Activated CD8-positive, alpha-beta T cell treated with anti-CD3 and anti-CD28 coated beads for 36 hours (primary cell): ENCODE data around the gene PKNOX2. TPM values are rescaled to one million over a fixed set of nuclear protein-coding genes. Genes with fewer than 3 reads are reported as not detected.

Experiments
- ATAC-seq: fragments of 200-7000 bp; cut with Tn5 transposase; one replicate; pipeline ENCODE4 v1.10.0; 2021; ENCODE audit warnings: mild to moderate bottlenecking, moderate library complexity
- CTCF ChIA-PET: fragments of 350-600 bp; sonication (Branson Sonifier 250); formaldehyde crosslinking; loops from one replicate; lab custom pipeline; 2021; ENCODE audit warnings: antibody characterized with exemption; lab: Charles Lee
- POLR2A ChIA-PET: fragments of 350-600 bp; sonication (Branson Sonifier 250); formaldehyde crosslinking; loops from one replicate; lab custom pipeline; 2021; ENCODE audit warnings: antibody characterized with exemption; lab: Charles Lee
- DNase-seq: peaks from one replicate; pipeline ENCODE4 v3.0.0-alpha.2; 2020
- H3K27ac Mint-ChIP-seq: one replicate; pipeline ENCODE4 v1.8.0; 2021; ENCODE audit warnings: mild to moderate bottlenecking, mixed read lengths
- H3K27me3 Mint-ChIP-seq: one replicate; pipeline ENCODE4 v1.8.0; 2021; ENCODE audit warnings: mixed read lengths
- H3K36me3 Mint-ChIP-seq: one replicate; pipeline ENCODE4 v1.8.0; 2021; ENCODE audit warnings: low read depth, mixed read lengths
- H3K4me1 Mint-ChIP-seq: one replicate; pipeline ENCODE4 v1.8.0; 2021; ENCODE audit warnings: low read depth, mixed read lengths
- H3K4me3 Mint-ChIP-seq: one replicate; pipeline ENCODE4 v1.8.0; 2021; ENCODE audit warnings: mild to moderate bottlenecking, moderate library complexity, mixed read lengths
- H3K9me3 Mint-ChIP-seq: one replicate; pipeline ENCODE4 v1.8.0; 2021; ENCODE audit warnings: mixed read lengths
- intact Hi-C: fragments of 100-400 bp; cut with micrococcal nuclease; formaldehyde crosslinking; loops from one replicate; pipeline ENCODE4 v1.10.0; 2022
- total RNA-seq, 2 experiments: library from RNA; stranded (reverse); gene quantifications; one replicate each; pipeline ENCODE4 v1.2.3, GENCODE V29; 2021
- TF ChIP-seq, protein P1 (sequence below): fragments of 200-600 bp; IDR thresholded peaks from one replicate; pipeline ENCODE4 v1.8.0; 2022; ENCODE audit warnings: antibody characterized with exemption, mild to moderate bottlenecking

The PKNOX2 gene
- total RNA-seq, 2 experiments from 2014 or later, result not detected

DNA sequence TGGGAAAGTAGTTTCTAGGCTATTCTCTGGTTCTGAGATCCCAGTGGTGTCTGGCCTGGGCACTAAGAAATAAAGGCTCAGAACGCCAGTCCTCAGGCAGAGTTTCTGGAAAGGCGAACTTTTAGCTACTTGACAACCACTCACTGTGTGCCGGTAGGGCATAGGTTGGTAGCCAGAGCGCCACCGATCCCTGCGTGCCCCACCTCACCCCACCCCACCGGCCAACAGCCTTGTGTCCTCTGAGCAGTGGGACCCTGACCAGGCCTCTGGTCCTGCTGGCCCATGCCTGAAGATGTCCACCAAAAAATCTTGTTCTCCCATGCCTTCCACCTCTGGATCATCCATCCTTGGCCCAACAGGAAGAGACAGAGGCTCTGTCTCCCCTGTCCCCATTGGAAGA, 213.5 kb downstream of the PKNOX2 start:
- peaks cover 22% of the 10 kb centered on the region for H3K27me3 Mint-ChIP-seq
- TF ChIP-seq, protein P1, sequence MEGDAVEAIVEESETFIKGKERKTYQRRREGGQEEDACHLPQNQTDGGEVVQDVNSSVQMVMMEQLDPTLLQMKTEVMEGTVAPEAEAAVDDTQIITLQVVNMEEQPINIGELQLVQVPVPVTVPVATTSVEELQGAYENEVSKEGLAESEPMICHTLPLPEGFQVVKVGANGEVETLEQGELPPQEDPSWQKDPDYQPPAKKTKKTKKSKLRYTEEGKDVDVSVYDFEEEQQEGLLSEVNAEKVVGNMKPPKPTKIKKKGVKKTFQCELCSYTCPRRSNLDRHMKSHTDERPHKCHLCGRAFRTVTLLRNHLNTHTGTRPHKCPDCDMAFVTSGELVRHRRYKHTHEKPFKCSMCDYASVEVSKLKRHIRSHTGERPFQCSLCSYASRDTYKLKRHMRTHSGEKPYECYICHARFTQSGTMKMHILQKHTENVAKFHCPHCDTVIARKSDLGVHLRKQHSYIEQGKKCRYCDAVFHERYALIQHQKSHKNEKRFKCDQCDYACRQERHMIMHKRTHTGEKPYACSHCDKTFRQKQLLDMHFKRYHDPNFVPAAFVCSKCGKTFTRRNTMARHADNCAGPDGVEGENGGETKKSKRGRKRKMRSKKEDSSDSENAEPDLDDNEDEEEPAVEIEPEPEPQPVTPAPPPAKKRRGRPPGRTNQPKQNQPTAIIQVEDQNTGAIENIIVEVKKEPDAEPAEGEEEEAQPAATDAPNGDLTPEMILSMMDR, result no peak
- no peaks in the 10 kb centered on the region for H3K36me3 Mint-ChIP-seq
- no peak overlapping the region for H3K4me3 Mint-ChIP-seq
- ChIA-PET POLR2A (no interaction called here), CTCF (no interaction called here)
- no peaks in the 10 kb centered on the region for H3K9me3 Mint-ChIP-seq
- no peaks in the 10 kb centered on the region for H3K4me1 Mint-ChIP-seq
- DNase-seq, result no peak
- intact Hi-C loops, result no loop called here
- no peak overlapping the region for H3K27ac Mint-ChIP-seq
- ATAC-seq, result no peak

DNA sequence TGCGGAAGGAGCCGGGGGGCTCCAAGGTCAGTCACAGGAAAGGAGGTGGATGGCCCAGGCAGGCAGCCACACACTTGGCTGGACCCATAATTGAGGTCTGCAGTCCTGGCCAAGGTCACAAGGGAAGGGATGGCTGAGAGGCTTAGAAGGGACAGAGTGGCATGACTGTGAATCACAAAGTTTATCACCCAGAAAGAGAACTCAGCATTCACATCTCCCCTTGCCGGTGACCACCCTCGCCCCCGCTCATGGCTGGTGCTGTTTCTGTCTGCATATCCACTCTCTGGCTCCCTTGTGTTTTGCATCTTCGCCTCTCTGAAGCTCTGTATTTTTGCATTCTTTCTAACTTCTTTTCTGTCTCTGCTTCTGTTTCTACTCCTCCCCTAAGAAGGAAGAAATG, 214.0 kb downstream of the PKNOX2 start:
- DNase-seq (no peak), ATAC-seq (no peak)
- H3K27me3 Mint-ChIP-seq, result peaks cover 20% of the 10 kb centered on the region
- TF ChIP-seq, protein P1, result no peak
- H3K27ac Mint-ChIP-seq, result no peak overlapping the region
- POLR2A ChIA-PET, result no interaction called here
- H3K9me3 Mint-ChIP-seq, result no peaks in the 10 kb centered on the region
- no peaks in the 10 kb centered on the region for H3K4me1 Mint-ChIP-seq
- intact Hi-C loops, result no loop called here
- CTCF ChIA-PET, result no interaction called here
- no peak overlapping the region for H3K4me3 Mint-ChIP-seq
- no peaks in the 10 kb centered on the region for H3K36me3 Mint-ChIP-seq

DNA sequence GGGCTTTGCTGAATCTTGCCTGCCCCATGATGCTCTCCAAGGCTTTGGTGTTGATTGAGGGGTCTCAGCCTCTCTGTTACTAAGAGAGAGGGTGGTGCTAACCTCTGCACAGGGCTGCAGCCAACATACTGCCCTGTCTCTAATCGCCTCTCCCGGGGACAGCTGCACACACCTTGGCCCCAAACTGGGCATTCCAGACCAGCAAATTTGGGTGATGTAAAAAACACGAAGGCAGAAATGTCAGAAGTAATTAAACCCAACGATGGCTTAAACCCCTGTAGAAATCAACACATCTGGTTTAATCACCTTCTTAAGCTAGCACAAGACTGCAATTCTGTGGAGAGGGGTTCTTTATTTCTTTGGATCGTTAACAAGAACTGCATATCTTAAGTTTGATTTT, 215.0 kb downstream of the PKNOX2 start:
- no peak overlapping the region for H3K27ac Mint-ChIP-seq
- DNase-seq (no peak), ATAC-seq (no peak)
- TF ChIP-seq, protein P1, result no peak
- no peak overlapping the region for H3K4me3 Mint-ChIP-seq
- CTCF ChIA-PET, result no interaction called here
- H3K36me3 Mint-ChIP-seq, result no peaks in the 10 kb centered on the region
- H3K9me3 Mint-ChIP-seq, result no peaks in the 10 kb centered on the region
- H3K27me3 Mint-ChIP-seq, result peaks cover 19% of the 10 kb centered on the region
- intact Hi-C loops, result no loop called here
- H3K4me1 Mint-ChIP-seq, result no peaks in the 10 kb centered on the region
- POLR2A ChIA-PET, result no interaction called here

DNA sequence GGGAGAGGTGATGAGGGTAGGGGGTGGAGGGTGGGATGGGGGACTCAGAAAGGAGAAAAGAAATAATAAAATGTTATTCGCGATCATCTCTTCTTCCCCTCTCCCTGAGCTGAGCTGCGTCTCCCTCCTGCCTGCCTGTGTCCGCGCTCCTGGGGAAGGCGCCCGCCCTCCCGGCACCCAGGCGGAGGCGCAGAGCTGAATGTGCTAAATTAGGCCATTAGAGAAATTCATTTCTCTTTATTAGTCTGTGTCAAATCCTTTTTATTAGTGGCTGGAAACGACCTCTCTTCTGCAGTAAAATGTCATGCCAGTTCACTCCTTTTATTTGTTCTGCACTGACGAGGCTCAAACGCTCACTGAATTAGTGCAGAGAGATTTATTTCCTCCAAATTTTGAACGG, 215.4 kb downstream of the PKNOX2 start:
- no peak for DNase-seq

DNA sequence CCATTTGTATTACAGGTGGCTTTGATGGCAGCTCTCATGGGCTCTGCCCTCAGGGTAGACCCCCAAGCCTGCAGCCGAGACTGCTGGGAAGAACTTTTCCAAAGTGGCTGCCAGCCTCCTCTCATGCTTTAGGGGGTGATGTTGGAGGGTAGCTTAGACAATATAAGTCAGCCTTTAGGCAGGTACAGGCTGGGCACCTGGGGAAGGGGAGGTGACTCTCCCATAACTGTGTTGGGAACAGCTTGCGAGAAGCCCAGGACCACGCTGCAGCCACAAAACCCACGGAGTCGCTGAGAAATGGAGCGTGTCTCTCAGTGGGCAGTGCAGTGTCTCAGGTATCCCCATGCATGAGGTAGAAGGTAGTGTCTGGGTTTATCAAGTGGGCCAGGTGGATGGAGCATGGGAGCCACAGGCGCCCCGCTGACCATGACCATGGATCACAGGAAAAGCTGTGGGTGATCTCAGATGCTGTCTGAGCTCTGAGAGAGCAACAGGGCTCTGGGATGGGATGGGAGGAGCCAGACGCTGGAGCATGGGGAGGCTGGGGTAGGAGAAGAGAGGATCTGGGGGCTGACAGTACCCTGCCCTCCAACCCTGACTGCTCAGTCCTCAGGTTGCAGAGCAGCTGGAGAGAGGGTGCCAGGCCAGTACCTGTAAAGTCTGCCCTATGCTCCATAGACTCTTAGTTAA, 216.3 kb downstream of the PKNOX2 start:
- ATAC-seq (no peak), DNase-seq (no peak)
- no peaks in the 10 kb centered on the region for H3K36me3 Mint-ChIP-seq
- CTCF ChIA-PET, result no interaction called here
- H3K27me3 Mint-ChIP-seq, result peaks cover 19% of the 10 kb centered on the region
- no peaks in the 10 kb centered on the region for H3K4me1 Mint-ChIP-seq
- no peak overlapping the region for H3K4me3 Mint-ChIP-seq
- intact Hi-C loops, result no loop called here
- TF ChIP-seq, protein P1, result no peak
- H3K9me3 Mint-ChIP-seq, result no peaks in the 10 kb centered on the region
- POLR2A ChIA-PET, result no interaction called here
- H3K27ac Mint-ChIP-seq, result no peak overlapping the region

More for the DNA sequence above, 215.4 kb downstream of the PKNOX2 start:
- ATAC-seq, result no peak
- POLR2A ChIA-PET, result no interaction called here
- TF ChIP-seq, protein P1, result no peak
- Mint-ChIP-seq H3K4me1 (no peaks in the 10 kb centered on the region), H3K4me3 (no peak overlapping the region), H3K27me3 (peaks cover 19% of the 10 kb centered on the region), H3K27ac (no peak overlapping the region), H3K36me3 (no peaks in the 10 kb centered on the region), H3K9me3 (no peaks in the 10 kb centered on the region)
- intact Hi-C loops, result no loop called here
- CTCF ChIA-PET, result no interaction called here
